A549 (cell line): ENCODE measurements around the gene GNL1.

Experiments used
- CTCF ChIP-seq: fragments of >200 bp; sonication (Bioruptor Twin); formaldehyde crosslinking; IDR thresholded peaks from 3 replicates; pipeline ENCODE4 v1.5.1; 2016
- E2F6 ChIP-seq: IDR thresholded peaks from 2 replicates; pipeline ENCODE4 v1.6.1; 2012; ENCODE audit warnings: low read depth, borderline replicate concordance
- EP300 ChIP-seq, 2 experiments: fragments of >200 bp; sonication (Bioruptor Twin); formaldehyde crosslinking; IDR thresholded peaks; 2 replicates in 1 of 2; 3 replicates in 1 of 2; pipeline ENCODE4 v1.6.1; 2016 to 2017
- ESRRA ChIP-seq: fragments of 150-350 bp; IDR thresholded peaks from 2 replicates; pipeline ENCODE4 v1.6.1; 2014; ENCODE audit warnings: mild to moderate bottlenecking, low read length, borderline replicate concordance
- HEYL ChIP-seq: fragments of 250-450 bp; sonication (Bioruptor Pico); IDR thresholded peaks from 2 replicates; pipeline ENCODE4 v1.8.0; 2021; ENCODE audit warnings: mild to moderate bottlenecking, moderate library complexity
- POLR2A ChIP-seq: IDR thresholded peaks from 2 replicates; pipeline ENCODE4 v1.6.1; 2012; ENCODE audit warnings: mild to moderate bottlenecking, low read length

GRCh38 chr6:30591008-30591407 lies 34.7 kb upstream of the GNL1 start:
- TF ChIP-seq ESRRA: no peak
- TF ChIP-seq HEYL (CRISPR knock-in tag): no peak
- no peak for TF ChIP-seq EP300 (IDR thresholded peaks at IDR 0.05)
- TF ChIP-seq POLR2A: no peak
- TF ChIP-seq CTCF: no peak
- TF ChIP-seq E2F6: no peak
